T-helper 2 cell (primary cell): ENCODE data around the gene KIAA0232.
A peak's percentile ranks its signal among the peaks of the same experiment; 100 is the strongest.
"Not testable (repeated sequence)": the region's sequence is repeated elsewhere in the genome, so short reads cannot be mapped to it uniquely, and the experiment has no call there.

Experiments used
- DNase-seq, 5 experiments: peaks; one replicate each; pipeline versions ENCODE4 v3.0.0 to v3.0.0-alpha.2; 2012 to 2022

KIAA0232 gene

GRCh38 chr4:6777636-6778281 lies 4.8 kb upstream of the KIAA0232 start:
- no peak for DNase-seq

- no peak for DNase-seq
Observed at GRCh38 chr4:6778435-6778834, 4.1 kb upstream of the KIAA0232 start.

- DNase-seq = peak in 1 of 5 experiments; percentile 67
Observed at GRCh38 chr4:6779667-6780565, 2.6 kb upstream of the KIAA0232 start.

- DNase-seq = no peak
Observed at GRCh38 chr4:6781113-6781512, 1.4 kb upstream of the KIAA0232 start.

DNA sequence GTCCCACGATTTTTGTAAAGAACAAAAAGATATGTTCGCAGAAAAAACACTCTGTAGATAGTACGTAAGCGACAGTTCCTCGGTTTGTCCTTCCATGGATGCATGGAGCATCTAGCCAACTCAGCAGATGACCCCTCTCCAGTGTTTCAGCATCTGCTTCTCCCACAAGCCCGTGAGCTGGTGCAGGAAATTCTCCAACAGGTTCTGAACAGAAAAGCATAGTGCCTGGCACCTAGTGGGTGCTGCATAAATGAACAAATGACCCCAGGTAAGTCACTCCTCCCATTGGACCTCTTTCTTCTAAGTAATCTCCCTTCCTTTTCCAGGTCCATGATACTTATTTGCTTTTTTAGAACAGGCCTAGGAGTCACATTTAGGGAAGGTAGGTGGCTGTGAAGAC lies 966 bp upstream of the KIAA0232 start:
- no peak for DNase-seq

- no peak for DNase-seq
Observed at GRCh38 chr4:6782846-6783110, 251 bp downstream of the KIAA0232 start.

- peak; percentile 78 to 91 (median 84) for DNase-seq
Observed at GRCh38 chr4:6783111-6783981, 819 bp downstream of the KIAA0232 start.

- no peak for DNase-seq
Observed at GRCh38 chr4:6785572-6785925, 3.0 kb downstream of the KIAA0232 start.

- peak in 1 of 5 experiments; percentile 27 for DNase-seq
Observed at GRCh38 chr4:6788123-6788522, 5.6 kb downstream of the KIAA0232 start.

GRCh38 chr4:6791245-6791644 lies 8.7 kb downstream of the KIAA0232 start:
- DNase-seq = not testable (repeated sequence)

- DNase-seq = peak in 1 of 5 experiments; percentile 43
Observed at GRCh38 chr4:6791796-6792195, 9.3 kb downstream of the KIAA0232 start.

GRCh38 chr4:6794189-6794588 lies 11.7 kb downstream of the KIAA0232 start:
- peak in 1 of 5 experiments; percentile 58 for DNase-seq

GRCh38 chr4:6795821-6796220 lies 13.3 kb downstream of the KIAA0232 start:
- DNase-seq = no peak

DNA sequence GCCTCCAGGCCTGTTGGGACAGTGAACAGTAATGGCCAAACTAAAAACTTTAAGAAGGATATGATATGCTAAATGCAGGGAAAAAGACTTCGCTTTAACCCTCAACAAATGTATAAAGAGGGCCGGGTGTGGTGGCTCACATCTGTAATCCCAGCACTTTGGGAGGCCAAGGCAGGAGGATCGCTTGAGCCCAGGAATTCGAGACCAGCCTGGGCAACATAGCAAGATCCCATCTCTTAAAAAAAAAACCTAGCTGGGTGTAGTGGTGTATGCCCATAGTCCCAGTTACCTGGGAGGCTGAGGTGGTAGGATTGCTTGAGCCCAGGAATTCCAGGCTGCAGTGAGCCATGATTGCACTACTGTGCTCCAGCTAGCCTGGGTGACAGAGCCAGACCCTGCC lies 14.8 kb downstream of the KIAA0232 start:
- DNase-seq = not testable (repeated sequence)

DNA sequence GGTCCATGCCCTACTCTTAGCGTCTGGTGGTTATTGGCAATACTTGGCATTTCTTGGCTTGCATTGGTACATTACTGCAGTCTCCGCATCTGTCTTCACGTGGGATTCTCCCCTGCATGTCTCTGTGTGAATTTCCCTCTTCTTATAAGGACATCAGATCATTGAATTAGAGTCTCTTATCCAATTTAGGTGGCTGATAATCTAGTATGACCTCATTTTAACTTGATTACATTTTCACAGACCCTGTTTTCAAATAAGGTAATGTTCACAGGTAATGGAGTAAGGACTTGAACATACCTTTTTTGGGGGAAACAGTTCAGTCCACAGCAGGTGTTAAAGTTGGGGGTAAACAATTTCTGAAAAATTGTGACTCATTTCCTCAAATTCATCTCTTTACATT lies 16.6 kb downstream of the KIAA0232 start:
- no peak for DNase-seq

- no peak for DNase-seq
Observed at GRCh38 chr4:6802025-6802424, 19.5 kb downstream of the KIAA0232 start.

DNA sequence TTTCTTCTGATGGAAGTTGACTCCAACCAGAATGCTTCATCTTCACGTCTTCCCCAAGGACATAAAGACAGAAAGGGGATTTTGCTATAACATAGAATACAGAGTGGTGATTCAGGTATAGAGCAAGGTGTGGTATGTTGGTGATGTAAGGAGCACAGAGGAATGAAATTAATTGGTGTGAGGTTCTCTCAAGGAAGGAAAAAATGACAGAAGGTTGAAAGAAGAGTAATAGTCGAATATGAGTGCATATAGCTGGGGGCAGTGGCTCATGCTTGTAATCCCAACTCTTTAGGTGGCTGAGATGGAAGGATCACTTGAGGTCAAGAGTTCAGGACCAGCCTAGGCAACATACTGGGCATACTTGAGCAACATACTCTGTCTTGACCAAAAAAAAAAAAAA lies 20.1 kb downstream of the KIAA0232 start:
- no peak for DNase-seq

DNA sequence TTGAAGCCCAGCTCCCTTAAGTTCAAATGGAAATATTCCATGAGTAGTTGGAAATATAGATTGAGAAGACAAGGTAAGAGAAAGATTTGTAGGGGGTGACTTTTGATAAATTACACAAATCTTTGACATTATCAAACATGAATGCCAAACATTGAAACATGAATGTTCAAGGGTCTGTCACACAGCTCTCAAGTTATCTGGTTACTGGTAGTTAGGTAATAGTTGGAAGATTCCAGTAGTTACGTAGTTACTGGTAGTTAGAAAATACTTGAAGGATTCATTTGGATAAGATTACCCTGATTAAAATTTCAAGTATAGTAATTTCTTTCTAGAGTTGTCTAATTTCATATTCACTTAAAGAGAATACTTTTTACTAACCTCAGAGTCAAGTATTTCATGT lies 20.7 kb downstream of the KIAA0232 start:
- no peak for DNase-seq

DNA sequence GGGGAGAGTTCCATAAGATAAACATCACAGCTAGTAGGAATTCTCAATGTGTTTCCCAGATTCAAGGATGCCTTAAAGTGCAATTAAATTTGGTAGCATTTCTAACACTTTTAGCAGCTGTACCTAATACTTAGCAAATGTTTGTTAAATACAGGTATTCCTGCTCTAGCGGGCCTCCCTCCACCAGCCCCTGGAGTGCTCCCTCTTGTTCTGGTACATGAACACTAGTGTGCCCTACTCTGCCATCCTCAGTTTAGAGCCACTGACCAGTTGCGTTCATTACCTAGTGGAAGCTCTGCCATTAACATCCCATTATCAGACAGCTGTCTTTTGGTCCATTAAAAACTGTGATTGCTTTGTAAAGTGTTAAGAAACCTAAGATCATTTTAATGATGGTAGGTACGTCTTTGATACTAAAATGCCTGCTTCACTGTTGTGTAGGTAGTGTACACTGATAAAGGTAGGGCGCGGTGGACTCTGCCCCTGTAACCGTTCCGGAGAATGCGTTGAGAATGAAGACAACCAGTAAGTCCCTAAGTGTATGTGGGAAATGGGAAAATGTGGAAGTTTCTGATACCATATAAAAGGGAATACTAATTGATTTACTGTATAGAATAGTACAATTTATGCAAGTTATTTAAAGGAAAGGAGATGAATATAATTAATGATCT lies 21.7 kb downstream of the KIAA0232 start:
- no peak for DNase-seq

GRCh38 chr4:6806924-6807626 lies 24.5 kb downstream of the KIAA0232 start:
- no peak for DNase-seq

GRCh38 chr4:6808259-6808658 lies 25.7 kb downstream of the KIAA0232 start:
- no peak for DNase-seq

DNA sequence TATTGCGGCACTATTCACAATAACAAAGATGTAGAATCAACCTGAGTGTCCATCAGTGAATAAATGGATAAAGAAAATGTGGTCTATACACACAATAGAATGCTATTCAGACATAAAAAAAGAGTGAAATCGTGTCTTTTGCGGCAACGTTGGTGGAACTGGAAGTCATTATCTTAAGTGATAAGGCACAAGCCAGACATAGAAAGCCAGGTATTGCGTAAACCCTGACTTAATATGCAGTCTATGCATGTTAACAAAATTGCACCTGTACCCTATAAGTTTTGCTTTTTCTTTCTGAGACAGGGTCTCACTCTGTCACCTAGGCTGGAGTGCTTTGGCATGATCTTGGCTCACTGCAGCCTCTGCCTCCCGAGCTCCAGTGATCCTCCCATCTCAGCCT lies 28.6 kb downstream of the KIAA0232 start:
- no peak for DNase-seq
